H1 (cell line): ENCODE measurements around the gene TERB1. TPM values are rescaled to one million over a fixed set of nuclear protein-coding genes. Genes with fewer than 3 reads are reported as not detected.

Experiments
- polyA plus RNA-seq, 7 experiments: library from polyadenylated mRNA; depleted of rRNA in 3 of 7; stranded (reverse) in 5 of 7; unstranded in 2 of 7; fragments of >200 nt in 5 of 7; fragments of 200-250 nt in 2 of 7; gene quantifications; 1 replicate in 5 of 7; 2 replicates in 1 of 7; 4 replicates in 1 of 7; pipeline versions ENCODE4 v1.2.1 to v1.2.3, GENCODE V29; 2011 to 2013; ENCODE audit warnings: missing spikeins in 2 of 7, mixed read lengths in 2 of 7
- total RNA-seq: library from RNA; stranded (reverse); fragmentation: NEBNext Ultra II Directional; extraction: Animal tissue kit (Norgen Biotek cat#: 25700); gene quantifications from 2 replicates; pipeline ENCODE4 v1.2.1, GENCODE V29; 2021
- TF ChIP-seq, protein P1 (sequence below): IDR thresholded peaks from 2 replicates; pipeline ENCODE4 v1.6.1; 2012; ENCODE audit warnings: low read length, inconsistent platforms

Gene TERB1
- total and polyA plus RNA-seq, 2 of the 8 experiments (the other 6 are each of a cell fraction or from before 2014, with no cell fraction given): not detected

DNA sequence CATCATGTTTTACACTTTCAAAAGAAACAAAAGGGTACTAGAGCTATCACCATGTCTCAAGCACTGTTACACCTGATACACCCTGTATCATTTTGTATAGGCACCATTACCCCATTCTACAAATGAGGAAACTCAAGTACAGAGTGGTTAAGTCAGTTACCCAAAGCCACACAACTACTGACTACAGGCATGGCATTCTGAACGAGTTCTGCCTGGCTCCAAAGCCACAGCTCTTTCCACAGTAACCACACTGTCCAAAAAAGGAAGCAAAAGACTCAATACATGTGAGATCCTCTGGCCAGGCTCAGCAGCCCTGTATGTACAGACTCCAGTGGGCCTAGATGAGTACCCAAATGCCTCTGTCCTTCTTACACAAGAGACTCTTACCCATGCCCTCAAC is 54.7 kb downstream of the TERB1 start (continued):
- TF ChIP-seq, protein P1, sequence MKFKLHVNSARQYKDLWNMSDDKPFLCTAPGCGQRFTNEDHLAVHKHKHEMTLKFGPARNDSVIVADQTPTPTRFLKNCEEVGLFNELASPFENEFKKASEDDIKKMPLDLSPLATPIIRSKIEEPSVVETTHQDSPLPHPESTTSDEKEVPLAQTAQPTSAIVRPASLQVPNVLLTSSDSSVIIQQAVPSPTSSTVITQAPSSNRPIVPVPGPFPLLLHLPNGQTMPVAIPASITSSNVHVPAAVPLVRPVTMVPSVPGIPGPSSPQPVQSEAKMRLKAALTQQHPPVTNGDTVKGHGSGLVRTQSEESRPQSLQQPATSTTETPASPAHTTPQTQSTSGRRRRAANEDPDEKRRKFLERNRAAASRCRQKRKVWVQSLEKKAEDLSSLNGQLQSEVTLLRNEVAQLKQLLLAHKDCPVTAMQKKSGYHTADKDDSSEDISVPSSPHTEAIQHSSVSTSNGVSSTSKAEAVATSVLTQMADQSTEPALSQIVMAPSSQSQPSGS: no peak
